ENCODE measurements around the gene MANSC1. TPM values are rescaled to one million over a fixed set of nuclear protein-coding genes. Genes with fewer than 3 reads are reported as not detected.

The MANSC1 gene
- total RNA-seq, 1 experiment from 2014 or later = 9.1 TPM

DNA sequence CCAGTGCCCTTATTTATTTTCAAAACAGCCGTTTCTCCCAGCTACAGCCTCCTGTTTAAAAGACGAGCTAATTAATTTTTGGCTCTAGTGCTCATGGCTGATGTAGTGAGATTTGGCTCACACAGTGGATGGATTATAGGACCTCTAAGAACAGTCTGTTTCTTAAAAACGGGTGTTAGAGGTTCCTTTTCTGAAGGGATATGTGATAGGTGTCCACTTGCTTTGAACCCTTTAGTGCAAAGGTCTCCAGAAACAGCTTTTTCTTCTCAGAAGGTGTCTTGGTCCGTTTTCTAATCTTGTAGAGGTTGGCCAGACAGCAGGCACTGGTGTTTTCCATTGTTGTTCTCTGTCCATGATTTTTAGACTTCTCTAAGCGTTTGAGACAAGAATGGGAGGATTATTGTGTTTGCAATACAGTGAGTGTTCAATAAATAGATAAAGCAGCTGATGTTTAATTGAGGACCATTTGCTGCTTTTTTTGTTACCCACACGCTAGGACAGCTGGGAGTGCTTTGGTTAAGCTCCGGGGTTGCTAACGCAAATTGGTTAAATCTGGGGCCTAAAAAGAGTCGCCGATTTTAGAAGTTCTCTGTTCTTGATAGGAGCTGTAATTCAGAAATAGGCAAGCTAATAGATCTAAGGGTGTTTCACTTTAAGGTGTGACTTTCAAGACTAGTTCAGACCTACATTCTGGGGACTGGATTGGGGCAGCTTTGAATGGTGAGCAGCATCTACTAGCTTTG is 7.8 kb upstream of the MANSC1 start:
- no peak overlapping the region for H2AFZ ChIP-seq (ENCODE audit: low read length)
- Mint-ChIP-seq H3K36me3 (ENCODE audit: insufficient read depth in 1 of 3, low read depth in 3 of 3) (no peaks in the 10 kb centered on the region; a peak in 2 of 7 replicates), H3K27ac (peak overlapping the region; percentile 63 to 97 (median 89); a peak in 6 of 7 replicates), H3K4me3 (peak overlapping the region; percentile 84 to 85), H3K9me3 (no peaks in the 10 kb centered on the region), H3K4me1 (peaks cover 27 to 32% of the 10 kb centered on the region in 2 experiments), H3K27me3 (ENCODE audit: low read depth) (no peaks in the 10 kb centered on the region)
- H3K4me2 ChIP-seq (ENCODE audit: insufficient read depth, insufficient read length, low read length) = peak overlapping the region; percentile 67
- H4K91ac ChIP-seq (ENCODE audit: insufficient read length, low read depth, low read length) = no peak overlapping the region
- no peaks in the 10 kb centered on the region for H4K20me1 ChIP-seq (ENCODE audit: control insufficient read depth, insufficient read depth, insufficient read length)
- no peak overlapping the region for H3K27ac ChIP-seq (ENCODE audit: insufficient read length, low read depth, low read length)
- no peaks in the 10 kb centered on the region for H3K79me1 ChIP-seq (ENCODE audit: insufficient read depth, low read depth, low read length, poor library complexity, severe bottlenecking)
- no peak overlapping the region for H2AK5ac ChIP-seq (ENCODE audit: insufficient read length, low read length)
- WGBS (ENCODE audit: extremely low coverage, insufficient read length, low lambda C conversion rate) = no CpG with 5 or more reads among the region's 10 CpGs
- peaks cover 10% of the 10 kb centered on the region for H3K23me2 ChIP-seq (ENCODE audit: insufficient read length, low read depth, low read length, poor library complexity, severe bottlenecking)
- peak overlapping the region; percentile 75 for H3K9ac ChIP-seq (ENCODE audit: extremely low read depth, insufficient read length, low read length)
- no peak for DNase-seq
- no peak overlapping the region for H2BK15ac ChIP-seq (ENCODE audit: low read depth, low read length)
- H3K79me2 ChIP-seq (ENCODE audit: insufficient read depth, low read length) = 0 out of 2 replicates have a peak, but pooled peaks cover 2% of the 10 kb centered on the region
- H3K23ac ChIP-seq (ENCODE audit: insufficient read length, low read depth, low read length) = no peak overlapping the region
- H3K4ac ChIP-seq (ENCODE audit: low read depth, low read length) = no peak overlapping the region
- H3K27me3 ChIP-seq (ENCODE audit: insufficient read depth, low read length) = no peaks in the 10 kb centered on the region
- H3K14ac ChIP-seq (ENCODE audit: insufficient read depth, low read length) = peak overlapping the region; percentile 86; the same call in 1 of the 2 replicates
- no peak overlapping the region for H4K5ac ChIP-seq (ENCODE audit: insufficient read length, low read depth, low read length)
- no peak overlapping the region for H3T11ph ChIP-seq (ENCODE audit: low read length)
- no peak overlapping the region for H2BK5ac ChIP-seq (ENCODE audit: insufficient read length, low read length)
- no peak overlapping the region for H4K8ac ChIP-seq (replicated peaks; ENCODE audit: insufficient read length, low read depth, low read length)
- H2BK12ac ChIP-seq (ENCODE audit: insufficient read length, low read depth, low read length) = no peak overlapping the region
- H2BK20ac ChIP-seq (ENCODE audit: low read depth, low read length, poor library complexity, severe bottlenecking) = no peak overlapping the region
- H3K18ac ChIP-seq (ENCODE audit: insufficient read length, low read depth, low read length) = peak overlapping the region; percentile 20
- H2BK120ac ChIP-seq (ENCODE audit: low read depth, low read length, poor library complexity, severe bottlenecking) = no peak overlapping the region
- no peak overlapping the region for H3K56ac ChIP-seq (ENCODE audit: insufficient read length, low read depth, low read length)
- TF ChIP-seq, protein P1, sequence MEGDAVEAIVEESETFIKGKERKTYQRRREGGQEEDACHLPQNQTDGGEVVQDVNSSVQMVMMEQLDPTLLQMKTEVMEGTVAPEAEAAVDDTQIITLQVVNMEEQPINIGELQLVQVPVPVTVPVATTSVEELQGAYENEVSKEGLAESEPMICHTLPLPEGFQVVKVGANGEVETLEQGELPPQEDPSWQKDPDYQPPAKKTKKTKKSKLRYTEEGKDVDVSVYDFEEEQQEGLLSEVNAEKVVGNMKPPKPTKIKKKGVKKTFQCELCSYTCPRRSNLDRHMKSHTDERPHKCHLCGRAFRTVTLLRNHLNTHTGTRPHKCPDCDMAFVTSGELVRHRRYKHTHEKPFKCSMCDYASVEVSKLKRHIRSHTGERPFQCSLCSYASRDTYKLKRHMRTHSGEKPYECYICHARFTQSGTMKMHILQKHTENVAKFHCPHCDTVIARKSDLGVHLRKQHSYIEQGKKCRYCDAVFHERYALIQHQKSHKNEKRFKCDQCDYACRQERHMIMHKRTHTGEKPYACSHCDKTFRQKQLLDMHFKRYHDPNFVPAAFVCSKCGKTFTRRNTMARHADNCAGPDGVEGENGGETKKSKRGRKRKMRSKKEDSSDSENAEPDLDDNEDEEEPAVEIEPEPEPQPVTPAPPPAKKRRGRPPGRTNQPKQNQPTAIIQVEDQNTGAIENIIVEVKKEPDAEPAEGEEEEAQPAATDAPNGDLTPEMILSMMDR (conservative IDR thresholded peaks at IDR 0.05) = no peak
- H3K4me1 ChIP-seq (ENCODE audit: insufficient read depth, low read length) = no peaks in the 10 kb centered on the region
- H3K9me3 ChIP-seq (ENCODE audit: control insufficient read depth, low read depth, low read length) = no peaks in the 10 kb centered on the region
